ENCODE data around the gene AKT1S1. TPM values are rescaled to one million over a fixed set of nuclear protein-coding genes. Genes with fewer than 3 reads are reported as not detected.

Gene AKT1S1
- total and polyA plus RNA-seq, 2 of the 13 experiments (the other 11 are each of a cell fraction or from before 2014, with no cell fraction given), result 13.5 to 27.8 TPM

DNA sequence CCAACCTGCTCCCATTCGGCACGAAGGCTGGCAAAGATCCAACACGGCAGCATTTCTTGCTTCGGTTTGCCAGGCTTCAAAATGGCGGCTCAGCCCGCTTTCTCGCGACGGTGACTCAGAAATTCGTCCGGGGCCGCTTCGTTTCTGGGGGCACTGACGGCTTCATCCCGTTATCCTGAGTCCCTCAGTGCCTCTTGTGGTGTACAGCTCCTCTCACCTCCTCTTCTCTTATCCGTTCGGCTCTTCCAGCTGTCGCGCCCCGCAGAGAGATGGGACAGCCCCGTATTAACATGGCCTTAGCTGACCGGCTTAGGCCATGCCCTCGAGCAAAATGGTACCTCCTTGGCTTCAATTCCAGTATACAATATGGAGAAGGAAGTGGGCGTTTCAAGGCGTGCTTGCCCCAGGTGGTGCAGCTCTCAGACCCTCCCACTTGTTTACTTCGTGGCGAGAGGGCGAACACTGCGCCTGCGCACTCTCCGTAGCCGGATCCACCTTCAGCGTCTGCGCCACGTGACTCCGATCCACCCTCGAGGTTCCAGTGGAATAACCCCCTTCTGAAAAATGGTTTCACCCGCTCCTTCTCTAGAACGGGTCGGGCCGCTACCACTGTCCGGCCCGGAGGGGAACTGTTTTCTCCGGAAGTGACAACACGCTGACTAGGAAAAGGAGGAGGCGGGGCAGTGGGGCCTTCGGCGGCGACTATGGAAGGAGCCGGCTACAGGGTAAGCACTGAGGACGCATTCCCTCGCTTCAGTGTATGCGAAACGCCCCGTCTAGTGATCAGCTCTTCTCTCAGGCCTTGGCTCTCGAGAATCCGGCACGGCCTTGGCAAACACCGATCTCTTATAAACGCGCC is at the start of gene AKT1S1, which contains the start of gene TBC1D17 (continued):
- TF ChIP-seq AGO1 (IDR thresholded peaks at IDR 0.05; ENCODE audit: low read depth, low read length, poor library complexity, severe bottlenecking) (no peak), GABPB1 (CRISPR knock-in tag; IDR thresholded peaks at IDR 0.05) (peak; percentile 95), ZNF589 (CRISPR knock-in tag; conservative IDR thresholded peaks at IDR 0.05) (peak; percentile 54; the same call in 1 of the 2 replicates), ZNF768 (CRISPR knock-in tag; IDR thresholded peaks at IDR 0.05) (no peak), MTF2 (CRISPR knock-in tag; IDR thresholded peaks at IDR 0.05; ENCODE audit: borderline replicate concordance) (no peak), ZNF776 (CRISPR knock-in tag; IDR thresholded peaks at IDR 0.05) (no peak), POGZ (CRISPR knock-in tag; IDR thresholded peaks at IDR 0.05) (no peak; the same call in 1 of the 2 replicates), ZMAT3 (CRISPR knock-in tag; conservative IDR thresholded peaks at IDR 0.05) (peak; percentile 78), ZNF468 (CRISPR knock-in tag; IDR thresholded peaks at IDR 0.05) (no peak), PRPF4 (IDR thresholded peaks at IDR 0.05; ENCODE audit: low read depth, low read length, poor library complexity, severe bottlenecking) (no peak), ZSCAN25 (CRISPR knock-in tag; IDR thresholded peaks at IDR 0.05) (0 out of 2 replicates have a peak, but pooled peaks have one; percentile 13), SMAD3 (CRISPR knock-in tag; IDR thresholded peaks at IDR 0.05) (peak; percentile 75; the same call in 1 of the 2 replicates), ZNF557 (CRISPR knock-in tag; IDR thresholded peaks at IDR 0.05) (no peak), ATM (IDR thresholded peaks at IDR 0.05; ENCODE audit: borderline replicate concordance) (no peak)
- TF ChIP-seq, protein P1, sequence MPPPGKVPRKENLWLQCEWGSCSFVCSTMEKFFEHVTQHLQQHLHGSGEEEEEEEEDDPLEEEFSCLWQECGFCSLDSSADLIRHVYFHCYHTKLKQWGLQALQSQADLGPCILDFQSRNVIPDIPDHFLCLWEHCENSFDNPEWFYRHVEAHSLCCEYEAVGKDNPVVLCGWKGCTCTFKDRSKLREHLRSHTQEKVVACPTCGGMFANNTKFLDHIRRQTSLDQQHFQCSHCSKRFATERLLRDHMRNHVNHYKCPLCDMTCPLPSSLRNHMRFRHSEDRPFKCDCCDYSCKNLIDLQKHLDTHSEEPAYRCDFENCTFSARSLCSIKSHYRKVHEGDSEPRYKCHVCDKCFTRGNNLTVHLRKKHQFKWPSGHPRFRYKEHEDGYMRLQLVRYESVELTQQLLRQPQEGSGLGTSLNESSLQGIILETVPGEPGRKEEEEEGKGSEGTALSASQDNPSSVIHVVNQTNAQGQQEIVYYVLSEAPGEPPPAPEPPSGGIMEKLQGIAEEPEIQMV (CRISPR knock-in tag; IDR thresholded peaks at IDR 0.05; ENCODE audit: low read depth), result no peak
- TF ChIP-seq, protein P2, sequence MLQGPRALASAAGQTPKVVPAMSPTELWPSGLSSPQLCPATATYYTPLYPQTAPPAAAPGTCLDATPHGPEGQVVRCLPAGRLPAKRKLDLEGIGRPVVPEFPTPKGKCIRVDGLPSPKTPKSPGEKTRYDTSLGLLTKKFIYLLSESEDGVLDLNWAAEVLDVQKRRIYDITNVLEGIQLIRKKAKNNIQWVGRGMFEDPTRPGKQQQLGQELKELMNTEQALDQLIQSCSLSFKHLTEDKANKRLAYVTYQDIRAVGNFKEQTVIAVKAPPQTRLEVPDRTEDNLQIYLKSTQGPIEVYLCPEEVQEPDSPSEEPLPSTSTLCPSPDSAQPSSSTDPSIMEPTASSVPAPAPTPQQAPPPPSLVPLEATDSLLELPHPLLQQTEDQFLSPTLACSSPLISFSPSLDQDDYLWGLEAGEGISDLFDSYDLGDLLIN (CRISPR knock-in tag; IDR thresholded peaks at IDR 0.05; ENCODE audit: borderline replicate concordance), result no peak
- TF ChIP-seq, protein P3, sequence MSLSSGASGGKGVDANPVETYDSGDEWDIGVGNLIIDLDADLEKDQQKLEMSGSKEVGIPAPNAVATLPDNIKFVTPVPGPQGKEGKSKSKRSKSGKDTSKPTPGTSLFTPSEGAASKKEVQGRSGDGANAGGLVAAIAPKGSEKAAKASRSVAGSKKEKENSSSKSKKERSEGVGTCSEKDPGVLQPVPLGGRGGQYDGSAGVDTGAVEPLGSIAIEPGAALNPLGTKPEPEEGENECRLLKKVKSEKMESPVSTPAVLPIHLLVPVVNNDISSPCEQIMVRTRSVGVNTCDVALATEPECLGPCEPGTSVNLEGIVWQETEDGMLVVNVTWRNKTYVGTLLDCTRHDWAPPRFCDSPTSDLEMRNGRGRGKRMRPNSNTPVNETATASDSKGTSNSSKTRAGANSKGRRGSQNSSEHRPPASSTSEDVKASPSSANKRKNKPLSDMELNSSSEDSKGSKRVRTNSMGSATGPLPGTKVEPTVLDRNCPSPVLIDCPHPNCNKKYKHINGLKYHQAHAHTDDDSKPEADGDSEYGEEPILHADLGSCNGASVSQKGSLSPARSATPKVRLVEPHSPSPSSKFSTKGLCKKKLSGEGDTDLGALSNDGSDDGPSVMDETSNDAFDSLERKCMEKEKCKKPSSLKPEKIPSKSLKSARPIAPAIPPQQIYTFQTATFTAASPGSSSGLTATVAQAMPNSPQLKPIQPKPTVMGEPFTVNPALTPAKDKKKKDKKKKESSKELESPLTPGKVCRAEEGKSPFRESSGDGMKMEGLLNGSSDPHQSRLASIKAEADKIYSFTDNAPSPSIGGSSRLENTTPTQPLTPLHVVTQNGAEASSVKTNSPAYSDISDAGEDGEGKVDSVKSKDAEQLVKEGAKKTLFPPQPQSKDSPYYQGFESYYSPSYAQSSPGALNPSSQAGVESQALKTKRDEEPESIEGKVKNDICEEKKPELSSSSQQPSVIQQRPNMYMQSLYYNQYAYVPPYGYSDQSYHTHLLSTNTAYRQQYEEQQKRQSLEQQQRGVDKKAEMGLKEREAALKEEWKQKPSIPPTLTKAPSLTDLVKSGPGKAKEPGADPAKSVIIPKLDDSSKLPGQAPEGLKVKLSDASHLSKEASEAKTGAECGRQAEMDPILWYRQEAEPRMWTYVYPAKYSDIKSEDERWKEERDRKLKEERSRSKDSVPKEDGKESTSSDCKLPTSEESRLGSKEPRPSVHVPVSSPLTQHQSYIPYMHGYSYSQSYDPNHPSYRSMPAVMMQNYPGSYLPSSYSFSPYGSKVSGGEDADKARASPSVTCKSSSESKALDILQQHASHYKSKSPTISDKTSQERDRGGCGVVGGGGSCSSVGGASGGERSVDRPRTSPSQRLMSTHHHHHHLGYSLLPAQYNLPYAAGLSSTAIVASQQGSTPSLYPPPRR (CRISPR knock-in tag; IDR thresholded peaks at IDR 0.05; ENCODE audit: borderline replicate concordance), result no peak
- TF ChIP-seq, protein P4, sequence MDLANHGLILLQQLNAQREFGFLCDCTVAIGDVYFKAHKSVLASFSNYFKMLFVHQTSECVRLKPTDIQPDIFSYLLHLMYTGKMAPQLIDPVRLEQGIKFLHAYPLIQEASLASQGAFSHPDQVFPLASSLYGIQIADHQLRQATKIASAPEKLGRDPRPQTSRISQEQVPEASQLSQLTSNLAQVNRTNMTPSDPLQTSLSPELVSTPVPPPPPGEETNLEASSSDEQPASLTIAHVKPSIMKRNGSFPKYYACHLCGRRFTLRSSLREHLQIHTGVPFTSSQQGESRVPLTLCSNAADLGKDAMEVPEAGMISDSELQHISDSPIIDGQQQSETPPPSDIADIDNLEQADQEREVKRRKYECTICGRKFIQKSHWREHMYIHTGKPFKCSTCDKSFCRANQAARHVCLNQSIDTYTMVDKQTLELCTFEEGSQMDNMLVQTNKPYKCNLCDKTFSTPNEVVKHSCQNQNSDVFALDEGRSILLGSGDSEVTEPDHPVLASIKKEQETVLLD (CRISPR knock-in tag; IDR thresholded peaks at IDR 0.05; ENCODE audit: low read depth), result no peak
- TF ChIP-seq, protein P5, sequence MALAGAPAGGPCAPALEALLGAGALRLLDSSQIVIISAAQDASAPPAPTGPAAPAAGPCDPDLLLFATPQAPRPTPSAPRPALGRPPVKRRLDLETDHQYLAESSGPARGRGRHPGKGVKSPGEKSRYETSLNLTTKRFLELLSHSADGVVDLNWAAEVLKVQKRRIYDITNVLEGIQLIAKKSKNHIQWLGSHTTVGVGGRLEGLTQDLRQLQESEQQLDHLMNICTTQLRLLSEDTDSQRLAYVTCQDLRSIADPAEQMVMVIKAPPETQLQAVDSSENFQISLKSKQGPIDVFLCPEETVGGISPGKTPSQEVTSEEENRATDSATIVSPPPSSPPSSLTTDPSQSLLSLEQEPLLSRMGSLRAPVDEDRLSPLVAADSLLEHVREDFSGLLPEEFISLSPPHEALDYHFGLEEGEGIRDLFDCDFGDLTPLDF (CRISPR knock-in tag; IDR thresholded peaks at IDR 0.05), result no peak
